Stimulated activated naive CD4-positive, alpha-beta T cell (primary cell): ENCODE results near the gene CREB3L1.

Experiments used
- DNase-seq, 6 experiments: peaks; one replicate each; lab custom pipeline; 2025; lab: John Stamatoyannopoulos, UW

CREB3L1 gene

DNA sequence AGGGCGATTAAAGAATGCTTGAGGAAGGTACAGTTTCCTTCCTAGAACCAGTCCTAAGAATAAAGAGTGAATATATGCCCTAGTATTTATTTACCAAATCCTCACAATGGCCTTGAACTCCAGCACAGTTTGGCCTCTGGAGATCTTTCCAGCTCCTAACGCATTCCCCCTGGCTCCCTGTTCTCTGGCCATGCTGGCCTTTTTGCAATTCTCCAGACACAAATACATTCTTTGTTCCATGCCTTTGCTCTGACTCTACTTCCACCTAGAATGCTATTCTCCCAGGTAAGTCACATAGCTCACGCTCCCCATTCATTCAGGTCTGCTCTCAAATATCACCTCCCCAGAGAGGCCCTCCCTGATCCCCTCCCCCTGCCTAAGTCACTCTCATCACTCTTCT, 66.1 kb downstream of the CREB3L1 start:
- no peak for DNase-seq

DNA sequence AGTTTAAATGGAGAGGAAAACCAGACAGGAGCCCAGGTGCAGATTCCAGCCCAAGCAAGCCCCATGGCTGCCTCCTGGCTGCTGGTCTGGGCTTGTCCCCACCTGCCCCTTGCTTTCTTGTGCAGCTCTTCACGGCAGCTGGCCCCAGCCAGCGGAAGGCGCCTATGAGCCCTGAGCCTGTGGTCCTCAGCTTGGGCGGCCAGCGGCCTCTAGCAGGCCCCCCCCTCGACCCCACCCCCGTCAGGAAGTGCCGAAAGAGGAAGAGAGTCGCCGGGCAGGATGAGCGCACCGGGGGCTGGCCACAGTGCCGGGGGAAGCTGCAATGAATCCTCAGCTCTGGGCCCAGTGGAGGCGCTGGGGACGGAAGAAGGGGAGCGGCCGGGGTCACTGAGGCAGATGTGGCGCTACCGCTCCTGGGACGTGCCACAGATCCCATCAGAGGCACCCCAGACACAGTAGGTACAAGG, 67.7 kb downstream of the CREB3L1 start:
- peak in 2 of 6 experiments; percentile 17 to 19 for DNase-seq

DNA sequence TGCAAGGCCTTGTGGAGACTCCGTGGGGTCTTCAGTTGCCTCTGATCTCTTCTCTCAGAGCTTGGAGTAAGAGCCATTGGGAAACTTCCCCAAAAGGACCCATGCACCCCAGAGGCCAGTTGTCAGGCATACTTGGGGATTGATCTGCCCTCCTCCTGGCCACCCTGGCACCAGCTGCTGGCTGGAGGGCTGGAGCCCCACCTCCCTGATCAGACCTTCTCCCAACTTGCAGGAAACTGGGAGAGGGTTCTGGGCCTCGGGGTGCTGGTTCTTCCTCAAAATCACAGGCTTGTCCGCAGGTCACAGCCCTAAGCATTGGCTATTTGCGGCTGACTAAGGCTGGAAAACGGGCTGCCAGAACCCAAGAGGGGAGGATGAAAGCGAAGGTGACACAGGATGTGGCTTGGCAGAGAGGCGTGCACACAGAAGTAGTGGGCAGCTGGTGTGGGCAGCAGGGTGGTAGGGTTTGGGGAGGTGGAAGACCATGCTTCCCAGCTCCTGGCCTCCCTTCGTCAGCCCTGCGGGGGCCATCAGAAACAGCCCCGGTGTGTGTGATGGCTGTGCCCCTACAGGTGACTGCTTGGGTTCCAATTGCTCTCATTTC, 68.5 kb downstream of the CREB3L1 start:
- peak in 4 of 6 experiments; percentile 9 to 57 (median 21) for DNase-seq

DNA sequence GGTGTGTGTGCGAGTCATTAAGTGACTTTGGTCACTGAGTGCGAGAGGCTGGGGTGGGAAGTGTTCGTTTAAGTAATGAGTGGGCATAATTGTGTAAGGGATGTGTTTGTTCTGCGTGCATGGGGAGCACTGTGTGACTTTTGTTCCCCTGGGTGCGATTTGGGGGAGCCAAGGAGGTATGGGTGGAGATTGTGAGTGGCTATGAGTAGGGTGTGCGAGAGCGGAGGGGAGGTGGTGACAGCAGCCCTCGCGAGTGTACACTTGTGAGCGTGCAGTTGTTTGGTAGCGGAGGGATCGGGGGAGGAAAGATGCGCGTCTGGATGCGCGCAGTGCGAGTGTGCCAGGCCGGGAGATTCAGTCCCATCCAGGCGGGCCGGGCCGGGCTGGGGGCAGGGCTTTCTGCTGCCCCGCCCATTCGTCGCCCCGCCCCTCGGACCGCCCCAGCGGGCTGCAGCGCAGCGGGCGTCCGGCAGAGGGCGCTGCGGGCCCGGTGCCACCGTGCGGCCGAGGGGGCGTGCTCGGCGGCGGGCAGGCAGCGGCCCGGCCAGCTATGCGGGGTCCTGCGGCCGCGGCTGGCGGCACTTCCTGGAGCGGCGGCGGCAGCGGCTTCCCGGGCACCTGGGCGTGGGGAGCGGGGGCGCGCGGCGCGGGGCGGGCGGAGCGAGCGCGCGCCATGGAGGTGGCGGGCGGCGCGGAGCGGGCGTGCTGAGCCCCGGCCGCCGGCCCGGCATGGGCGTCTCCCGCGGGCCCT, 69.6 kb downstream of the CREB3L1 start, which contains the start of gene DGKZ:
TSS of gene DGKZ (plus strand) at position 578 of the 751 bp plus-strand sequence. CDS start 197 bp downstream, outside the sequence.
- DNase-seq = peak; percentile 84 to 95 (median 88)

DNA sequence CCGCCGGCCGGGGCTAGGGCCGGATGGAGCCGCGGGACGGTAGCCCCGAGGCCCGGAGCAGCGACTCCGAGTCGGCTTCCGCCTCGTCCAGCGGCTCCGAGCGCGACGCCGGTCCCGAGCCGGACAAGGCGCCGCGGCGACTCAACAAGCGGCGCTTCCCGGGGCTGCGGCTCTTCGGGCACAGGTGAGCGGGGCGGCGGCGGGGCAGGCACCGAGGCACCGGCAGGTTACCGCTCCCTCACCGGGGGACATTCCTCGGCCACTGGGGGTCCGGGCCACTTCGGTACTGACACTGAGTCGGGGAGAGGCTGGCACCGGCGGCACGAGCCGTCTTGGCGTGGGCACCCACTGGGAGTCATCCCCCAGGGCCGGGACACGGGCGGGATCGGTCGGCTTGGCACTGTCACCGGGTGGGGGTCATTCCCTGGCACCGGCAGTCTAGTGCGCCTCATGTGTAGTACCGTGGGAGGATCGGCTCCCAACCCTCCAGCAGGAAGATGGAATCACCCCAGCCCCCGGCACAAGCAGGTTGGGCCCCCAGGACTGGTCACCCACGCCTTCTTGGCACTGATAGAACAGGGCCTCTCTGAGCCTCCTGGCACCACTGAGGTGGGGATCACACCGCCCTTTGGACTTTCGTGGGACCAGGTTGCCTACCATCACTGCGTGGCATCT, 70.3 kb downstream of the CREB3L1 start:
- peak in 3 of 6 experiments; percentile 37 to 57 (median 53) for DNase-seq

DNA sequence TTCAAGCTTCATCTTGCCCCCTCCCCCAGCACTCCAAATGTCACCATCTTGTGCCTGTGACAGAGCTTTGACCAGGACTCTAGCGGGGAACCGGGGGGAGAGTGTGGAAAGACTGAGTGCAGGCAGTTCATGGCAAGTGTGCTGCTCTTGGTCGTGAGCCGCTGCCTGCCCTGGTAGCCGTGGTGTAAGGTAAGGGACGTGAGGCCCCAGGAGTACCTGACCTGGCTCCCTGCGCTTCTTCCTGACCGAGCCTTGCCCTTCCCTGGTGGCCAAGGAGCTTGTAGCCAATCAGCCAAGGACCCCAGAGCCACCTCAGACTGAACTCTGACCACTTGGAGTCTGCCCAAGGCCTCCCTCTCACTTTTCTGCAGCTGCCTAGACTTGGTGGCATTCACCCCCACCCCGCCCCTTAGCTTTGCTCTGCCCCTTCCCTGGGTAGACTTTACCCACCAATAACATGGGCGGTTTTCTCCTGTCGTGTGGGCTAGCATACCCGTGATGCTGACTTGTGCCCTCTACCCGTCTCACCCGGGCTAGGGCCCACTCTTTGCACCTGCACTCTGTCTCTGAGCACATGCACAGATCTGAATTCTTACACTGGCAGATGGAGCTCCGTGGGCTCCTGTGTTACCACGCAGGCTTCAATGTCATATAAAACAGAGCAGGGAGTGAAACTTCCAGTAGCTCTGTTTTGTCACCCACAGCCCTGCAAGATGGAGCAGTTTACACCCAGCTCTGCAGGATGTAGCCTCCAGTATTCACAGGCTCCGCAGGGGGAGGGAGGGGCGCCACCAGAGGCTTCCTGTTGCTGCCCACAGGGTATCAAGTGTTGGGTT, 71.3 kb downstream of the CREB3L1 start:
- DNase-seq = peak; percentile 22 to 71 (median 50)

DNA sequence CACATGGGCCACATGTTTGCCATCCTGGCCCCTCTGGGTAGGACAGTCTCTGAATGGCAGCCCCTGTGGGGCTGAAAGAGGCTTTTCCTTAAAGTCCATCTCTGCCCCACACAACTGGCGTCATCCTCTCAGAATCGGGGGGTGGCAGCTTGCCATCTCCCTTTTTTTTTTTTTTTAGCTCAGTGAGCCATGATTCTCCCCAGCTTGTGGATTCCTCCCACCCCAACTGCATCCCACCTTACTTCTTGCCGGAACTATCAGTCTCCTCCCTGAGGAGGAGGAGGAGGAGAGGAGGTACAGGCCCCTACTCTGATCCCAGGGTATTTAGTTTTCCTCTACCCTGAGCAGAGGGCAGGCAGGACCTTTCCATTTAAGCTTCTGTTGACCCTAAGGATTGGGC, 73.2 kb downstream of the CREB3L1 start:
- DNase-seq = no peak

DNA sequence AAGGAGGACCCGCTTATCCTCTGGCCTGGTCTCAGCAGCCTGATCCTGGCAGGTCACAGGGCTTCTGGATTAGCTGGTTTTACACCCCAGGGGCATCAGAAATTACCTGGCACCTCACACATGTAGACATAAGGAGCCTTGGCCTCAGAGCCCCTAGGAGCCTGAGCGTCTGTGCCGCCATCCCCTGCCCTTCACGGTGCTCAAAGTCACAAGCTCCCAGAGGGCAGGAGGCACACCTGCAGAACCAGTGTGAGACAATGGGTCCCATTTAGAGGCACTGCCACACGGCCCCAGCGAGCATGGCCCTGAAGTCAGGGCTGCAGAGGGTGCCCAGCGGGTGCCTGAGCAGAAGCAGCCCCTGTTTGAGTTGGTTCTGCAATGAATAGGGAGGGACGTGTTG, 73.7 kb downstream of the CREB3L1 start:
- no peak for DNase-seq

DNA sequence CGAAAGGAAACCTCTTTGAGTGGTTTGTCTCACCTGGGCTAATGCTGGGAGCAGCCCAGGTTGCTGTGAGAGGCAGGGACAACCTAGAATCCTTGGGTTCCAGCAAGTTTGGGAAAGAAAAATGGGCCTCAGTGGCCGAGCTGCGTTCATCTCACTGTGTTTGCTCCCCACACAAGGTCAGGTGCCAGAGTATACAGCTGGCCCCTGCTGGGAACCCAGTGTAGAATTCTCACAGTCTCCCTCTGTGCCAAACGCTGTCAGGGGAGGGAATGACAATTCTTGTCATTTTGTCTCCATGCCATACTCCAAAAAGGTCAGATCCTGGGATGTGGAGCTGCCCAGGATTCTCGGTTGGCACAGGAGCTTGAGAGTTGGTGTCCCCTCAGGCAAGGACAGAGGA, 74.1 kb downstream of the CREB3L1 start:
- DNase-seq = no peak

DNA sequence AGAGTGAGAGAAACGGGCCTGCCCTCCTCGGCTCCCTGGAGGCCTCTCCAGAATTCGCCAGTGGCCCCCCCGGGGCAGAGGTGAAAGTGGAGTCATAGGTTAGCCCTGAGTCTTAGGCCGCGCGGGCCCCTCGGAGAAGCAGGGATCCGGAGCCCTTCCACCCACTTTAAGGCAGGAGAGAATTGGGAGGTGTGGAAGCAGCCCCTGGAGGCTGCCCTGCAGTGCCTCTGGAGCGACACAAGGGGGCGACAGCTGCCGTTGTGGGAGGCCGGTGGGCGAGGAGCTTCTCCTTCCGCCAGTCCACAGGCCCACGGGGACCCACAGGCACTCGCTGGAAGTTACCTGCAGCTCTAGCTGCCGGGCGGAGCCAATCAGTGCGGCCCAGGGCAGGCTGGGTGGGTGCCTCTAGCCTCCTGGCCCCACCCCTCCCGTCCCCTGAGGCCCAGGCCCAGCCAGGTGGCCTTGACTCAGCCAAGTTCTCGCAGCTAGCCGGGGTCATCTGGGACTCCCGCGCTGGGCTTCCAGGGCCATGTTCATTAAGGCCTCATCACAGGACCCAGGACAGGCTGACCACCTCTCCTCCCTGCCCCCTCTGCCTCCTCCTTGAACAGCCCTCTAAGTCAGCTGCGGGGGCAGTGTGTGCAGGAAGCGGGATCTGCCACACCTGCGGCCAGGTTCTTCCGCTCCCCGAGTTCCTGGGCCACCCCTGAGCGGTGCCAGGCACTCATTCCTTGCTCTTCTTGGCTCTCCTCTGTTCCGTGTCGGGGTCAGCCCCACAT, 74.8 kb downstream of the CREB3L1 start:
- DNase-seq = peak; percentile 60 to 80 (median 77)

DNA sequence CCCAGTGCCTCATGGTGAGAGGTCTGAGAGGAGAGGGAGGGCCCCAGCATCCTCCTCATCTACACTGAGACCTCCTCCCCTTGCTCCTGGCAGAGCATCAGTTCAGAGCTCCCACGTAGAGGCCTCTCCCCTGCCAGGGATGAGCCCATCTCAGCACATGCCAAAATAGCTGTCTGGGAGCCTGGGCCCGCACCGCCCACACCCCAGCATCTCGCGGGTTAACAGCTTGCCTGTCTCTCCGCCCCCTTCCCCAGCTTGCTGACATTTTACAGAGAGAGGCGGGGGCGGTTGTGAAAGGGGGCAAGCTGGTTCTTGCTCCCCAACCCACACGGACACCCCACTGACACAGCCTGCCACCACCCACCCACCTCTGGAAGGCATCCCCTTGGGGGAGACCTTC, 76.2 kb downstream of the CREB3L1 start:
- peak in 3 of 6 experiments; percentile 18 to 28 (median 22) for DNase-seq

DNA sequence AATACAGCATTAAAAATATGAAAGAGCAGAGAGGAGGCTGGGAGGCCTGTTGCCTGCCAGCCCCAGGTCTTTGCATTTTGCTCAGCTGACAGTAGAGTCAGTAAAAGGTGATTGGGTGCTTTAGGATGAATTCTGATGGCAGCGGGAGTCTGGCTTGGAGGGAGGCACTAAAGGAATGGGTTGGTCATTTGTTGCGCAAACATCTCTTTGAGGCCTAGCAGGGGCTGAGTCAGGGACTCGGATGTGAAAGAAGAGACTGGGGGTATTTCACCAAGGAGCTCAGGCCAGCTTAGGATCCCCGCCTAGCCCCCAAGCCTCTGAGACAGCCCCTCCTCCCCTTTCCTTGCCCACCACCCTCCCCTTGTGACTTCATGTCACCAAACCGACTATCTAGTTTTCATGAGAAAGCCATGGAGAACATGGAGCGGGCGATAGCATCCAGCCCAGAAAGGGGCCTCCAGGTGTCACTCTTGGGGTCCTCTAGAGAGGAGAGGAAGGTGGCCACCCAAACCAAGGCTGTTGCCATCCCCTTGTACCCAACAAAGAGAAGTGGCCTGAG, 79.5 kb downstream of the CREB3L1 start:
- no peak for DNase-seq

DNA sequence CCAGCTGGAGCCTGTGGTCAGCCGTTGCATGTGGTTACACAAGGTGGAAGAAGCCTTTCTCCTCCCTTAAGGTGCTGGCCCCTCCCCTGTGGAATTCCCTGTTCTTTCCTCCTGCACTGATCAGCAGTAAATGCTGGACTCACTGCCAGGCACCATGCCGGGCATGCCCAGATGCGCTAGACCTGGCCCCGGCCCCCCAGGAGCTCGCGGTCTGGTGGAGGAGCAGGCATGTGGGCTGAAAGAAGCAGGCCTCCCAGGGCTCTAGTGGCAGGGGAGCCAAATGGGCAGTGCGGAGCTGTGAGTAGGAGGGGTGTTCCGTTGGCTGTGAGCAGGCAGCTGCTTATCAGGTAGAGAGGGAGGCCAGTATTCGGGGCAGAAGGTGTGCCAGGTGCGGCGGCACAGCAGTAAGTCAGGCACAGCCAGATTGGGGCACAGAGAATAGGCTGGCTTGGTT, 80.0 kb downstream of the CREB3L1 start:
- no peak for DNase-seq

DNA sequence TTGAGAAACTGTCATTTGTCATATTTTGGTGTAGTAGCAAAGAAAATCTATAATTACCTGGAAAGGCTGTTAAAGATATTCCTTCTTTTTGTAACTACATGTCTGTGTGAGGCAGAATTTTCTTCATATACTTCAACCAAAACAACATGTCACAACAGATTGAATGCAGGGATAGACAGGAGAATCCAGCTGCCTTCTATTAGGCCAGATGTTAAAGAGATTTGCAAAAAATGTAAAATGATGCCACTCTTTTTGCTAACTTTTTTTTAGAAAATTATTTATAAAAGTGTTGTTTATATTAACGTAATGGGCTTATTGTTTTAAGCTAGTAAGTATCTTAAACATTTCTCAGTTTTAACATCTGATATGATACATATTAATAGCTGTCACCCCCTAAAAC, 82.5 kb downstream of the CREB3L1 start:
- DNase-seq = no peak

DNA sequence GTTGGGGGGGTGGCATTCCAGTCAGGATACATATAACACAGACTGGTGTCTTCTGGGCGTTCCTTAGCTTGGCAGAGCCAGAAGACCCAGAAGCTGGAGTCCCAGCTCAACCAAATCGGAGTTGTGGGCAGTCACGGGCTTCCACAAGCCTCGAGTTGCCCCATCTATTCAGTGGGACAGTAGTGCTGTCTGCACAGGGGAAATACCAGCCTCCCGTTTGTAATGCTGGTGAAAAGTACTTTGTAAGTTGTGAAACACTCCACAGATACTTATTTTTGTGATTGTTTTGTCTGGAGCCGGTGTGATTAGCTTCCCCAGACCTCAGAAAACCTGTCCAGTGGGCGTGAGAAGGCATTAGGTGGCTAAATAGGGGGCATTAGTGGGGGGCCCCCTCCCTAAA, 83.4 kb downstream of the CREB3L1 start:
- no peak for DNase-seq

DNA sequence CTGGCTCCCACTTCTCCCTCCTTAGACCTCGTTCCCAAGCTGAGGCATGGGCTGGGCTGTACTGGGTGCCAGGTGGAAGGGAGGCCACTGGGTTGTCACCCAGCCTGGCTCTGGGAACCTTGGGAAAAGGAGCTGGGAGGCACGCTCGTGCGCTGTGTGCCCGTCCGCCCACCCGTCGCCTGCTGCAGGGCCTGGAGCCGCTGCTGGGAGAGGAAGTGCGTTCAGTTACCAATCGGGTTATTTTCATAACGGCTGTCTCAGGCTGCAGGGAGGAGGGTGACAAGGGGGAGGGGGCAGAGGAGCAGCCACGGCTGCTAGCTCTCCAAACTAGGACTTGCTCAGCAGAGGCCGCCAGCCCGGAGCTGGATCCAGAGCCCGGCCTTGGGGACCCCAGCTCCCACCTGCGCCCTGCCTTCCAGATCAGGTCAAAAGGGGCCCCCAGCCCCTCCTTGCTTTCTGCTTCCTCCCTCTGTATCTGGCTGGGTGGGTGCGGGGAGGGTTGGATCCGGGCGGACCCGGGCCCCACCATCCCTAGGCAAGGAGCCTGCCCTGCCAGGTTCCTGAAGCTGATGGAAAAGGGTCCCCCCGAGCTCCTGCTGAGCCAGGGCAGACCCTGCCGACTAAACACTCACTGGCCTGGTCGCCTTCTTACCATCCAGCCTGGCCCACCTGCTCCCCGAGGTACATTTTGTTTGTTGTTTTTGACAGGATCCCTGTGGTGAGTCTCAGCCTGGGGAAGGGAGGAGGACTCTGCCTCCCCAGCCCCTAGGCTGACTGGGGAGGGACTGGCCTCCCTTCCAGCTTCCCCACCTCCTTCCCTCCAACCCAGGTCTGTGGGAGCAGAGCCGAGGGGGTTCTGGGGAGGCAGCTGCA, 84.1 kb downstream of the CREB3L1 start:
- DNase-seq = peak; percentile 42 to 72 (median 60)

DNA sequence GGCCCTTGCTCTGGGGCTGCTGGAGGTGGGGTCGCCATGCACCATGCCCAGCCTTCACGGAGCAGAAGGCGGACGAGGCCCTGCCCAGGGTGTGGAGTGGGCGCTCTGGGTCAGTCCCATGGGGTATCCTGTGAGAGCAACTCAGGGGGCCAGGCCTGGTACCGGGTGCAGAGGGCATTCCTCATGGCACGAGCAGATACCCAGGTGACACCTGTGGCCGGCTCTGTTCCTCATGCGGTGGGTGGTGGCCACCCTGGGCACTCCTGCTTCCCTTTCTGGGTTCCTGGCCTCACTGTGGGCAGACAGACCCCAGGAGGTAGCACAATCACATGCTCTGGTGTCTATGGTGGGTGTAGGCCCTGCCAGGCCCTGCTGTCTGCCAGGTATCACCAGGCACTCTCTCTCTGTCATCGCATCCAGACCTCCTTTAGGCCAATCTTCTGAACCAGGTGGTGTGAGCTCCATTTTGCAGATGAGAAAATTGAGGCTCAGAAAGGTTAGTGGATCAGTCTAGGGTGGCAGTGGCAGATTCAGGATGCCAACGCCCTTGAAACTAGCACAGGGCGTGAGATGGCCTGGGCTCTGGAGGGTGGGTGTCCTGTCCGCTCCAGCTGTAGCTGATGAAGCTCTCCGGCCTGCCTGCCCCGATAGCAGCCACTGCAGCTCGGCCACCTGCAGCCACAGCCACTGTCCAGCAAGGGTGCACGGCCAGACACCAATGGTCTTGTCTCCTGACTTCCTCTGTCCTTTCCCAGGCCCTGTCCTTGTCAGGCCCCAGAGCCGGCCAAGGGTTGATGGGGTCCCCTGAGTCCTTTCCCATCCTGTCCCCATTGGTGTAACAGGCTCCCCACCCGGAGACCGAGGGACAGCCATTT, 84.9 kb downstream of the CREB3L1 start:
- no peak for DNase-seq

DNA sequence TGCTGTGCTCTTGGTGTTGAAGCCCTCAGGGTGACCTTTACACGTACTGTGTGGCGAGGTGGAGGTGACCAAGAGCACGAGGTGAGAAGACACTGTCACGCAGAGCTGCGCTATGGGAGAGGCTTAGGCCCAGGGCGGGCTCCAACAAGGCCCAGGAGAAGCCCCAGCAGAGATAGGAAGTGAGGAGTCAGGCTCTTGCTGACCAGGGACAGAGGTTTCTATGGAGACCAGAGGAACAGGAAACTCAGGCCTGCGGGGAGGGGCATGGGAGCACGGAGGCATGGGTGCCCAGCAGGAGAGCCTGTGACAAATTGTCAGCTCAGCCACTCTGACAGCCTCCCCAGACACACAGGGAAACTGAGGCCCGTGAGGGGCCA, 85.6 kb downstream of the CREB3L1 start:
- no peak for DNase-seq
